ENCODE data around the gene LSAMP.

LSAMP gene

DNA sequence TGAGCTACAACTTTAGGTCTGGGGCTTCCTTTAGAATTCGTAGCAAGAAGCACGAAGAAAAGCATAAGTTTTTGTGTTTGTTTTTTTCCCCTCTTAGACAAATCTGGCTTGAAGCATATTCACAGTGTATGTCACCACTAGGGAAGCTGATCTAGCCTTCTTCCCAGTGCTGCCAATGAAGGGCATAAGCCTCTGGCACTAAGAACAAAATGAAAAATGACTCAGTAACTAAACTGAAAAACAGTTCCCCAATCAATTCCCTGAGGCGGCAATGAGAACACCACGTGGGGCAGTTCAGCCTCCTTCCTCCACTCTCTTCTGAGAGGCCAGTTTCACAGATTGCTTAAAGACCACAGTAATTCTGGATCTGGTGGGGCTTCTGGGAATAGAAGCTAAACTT is 483.9 kb downstream of the LSAMP start:
- DNase-seq (ENCODE audit: low read depth in 2 of 2) = no peak

DNA sequence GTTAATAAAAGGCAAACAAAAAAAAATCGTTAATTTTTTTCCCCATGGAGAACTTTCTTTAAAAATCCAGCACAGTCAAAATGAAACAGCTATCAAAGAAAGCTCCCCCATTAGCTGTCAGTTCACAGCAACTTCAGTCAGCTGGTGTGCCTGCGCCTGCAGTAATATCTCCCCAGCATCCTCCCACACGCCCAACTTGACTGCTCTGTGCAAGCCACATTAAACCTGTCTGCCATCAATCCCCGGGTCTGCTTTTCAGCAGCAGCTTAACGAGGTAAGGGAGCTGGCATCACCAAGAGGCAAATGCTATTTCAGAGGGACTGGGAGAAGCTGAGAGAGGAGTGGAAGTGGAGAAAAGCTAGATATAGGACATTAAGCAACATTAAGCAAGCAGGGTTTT is 484.5 kb downstream of the LSAMP start:
- no peak for DNase-seq (ENCODE audit: low read depth in 2 of 2)

DNA sequence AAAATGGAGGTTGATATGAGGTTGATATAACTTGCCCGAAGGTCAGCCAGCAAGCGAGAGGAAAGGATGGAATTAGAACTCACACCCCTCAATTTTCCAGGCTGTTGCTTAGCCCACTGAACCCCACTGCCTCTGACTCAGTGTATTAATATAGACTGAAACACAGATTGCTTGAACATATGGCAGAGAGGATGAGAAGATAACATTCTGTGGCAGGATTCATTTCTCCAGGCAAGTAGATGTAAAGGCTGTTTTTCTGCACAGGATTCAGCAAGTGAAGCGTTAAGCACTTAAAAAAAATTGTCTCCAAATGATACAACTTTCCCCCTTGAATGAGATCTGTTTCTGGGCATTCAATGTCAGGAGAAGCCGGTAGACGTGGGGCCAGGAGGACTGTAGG is 486.8 kb downstream of the LSAMP start:
- DNase-seq (ENCODE audit: low read depth in 2 of 2) = no peak

- no peak for DNase-seq (ENCODE audit: low read depth in 2 of 2)
Observed at GRCh38 chr3:115947325-115947724, 498.0 kb downstream of the LSAMP start.

DNA sequence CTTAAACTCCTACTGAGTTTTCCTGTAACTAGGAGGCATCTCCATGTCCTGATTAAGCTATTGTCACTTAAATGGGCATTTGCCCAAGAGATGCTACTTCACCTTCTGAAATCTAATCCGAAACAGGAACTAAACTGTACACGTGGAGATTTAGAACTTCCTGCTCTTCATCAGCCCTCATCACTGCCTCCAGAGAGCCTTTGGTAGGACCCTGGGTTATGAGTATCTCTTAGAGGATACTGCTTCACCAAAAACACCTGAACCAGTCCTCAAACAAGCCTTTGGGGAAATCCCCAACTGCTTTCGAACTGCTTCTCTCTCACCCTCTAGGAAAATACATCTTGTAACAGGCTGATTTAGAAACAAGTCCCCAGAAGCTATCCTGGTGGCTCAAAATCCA is 501.7 kb downstream of the LSAMP start:
- no peak for DNase-seq (ENCODE audit: low read depth in 2 of 2)

GRCh38 chr3:115937054-115937453 is 508.2 kb downstream of the LSAMP start:
- DNase-seq (ENCODE audit: low read depth in 2 of 2) = no peak

- DNase-seq (ENCODE audit: low read depth in 2 of 2) = no peak
Observed at GRCh38 chr3:115932807-115933206, 512.5 kb downstream of the LSAMP start.

GRCh38 chr3:115931581-115931980 is 513.7 kb downstream of the LSAMP start:
- DNase-seq (ENCODE audit: low read depth in 2 of 2) = no peak

- no peak for DNase-seq (ENCODE audit: low read depth in 2 of 2)
Observed at GRCh38 chr3:115930922-115931321, 514.4 kb downstream of the LSAMP start.

GRCh38 chr3:115930168-115930567 is 515.1 kb downstream of the LSAMP start:
- DNase-seq (ENCODE audit: low read depth in 2 of 2) = no peak

- DNase-seq (ENCODE audit: low read depth in 2 of 2) = no peak
Observed at GRCh38 chr3:115928376-115928775, 516.9 kb downstream of the LSAMP start.

DNA sequence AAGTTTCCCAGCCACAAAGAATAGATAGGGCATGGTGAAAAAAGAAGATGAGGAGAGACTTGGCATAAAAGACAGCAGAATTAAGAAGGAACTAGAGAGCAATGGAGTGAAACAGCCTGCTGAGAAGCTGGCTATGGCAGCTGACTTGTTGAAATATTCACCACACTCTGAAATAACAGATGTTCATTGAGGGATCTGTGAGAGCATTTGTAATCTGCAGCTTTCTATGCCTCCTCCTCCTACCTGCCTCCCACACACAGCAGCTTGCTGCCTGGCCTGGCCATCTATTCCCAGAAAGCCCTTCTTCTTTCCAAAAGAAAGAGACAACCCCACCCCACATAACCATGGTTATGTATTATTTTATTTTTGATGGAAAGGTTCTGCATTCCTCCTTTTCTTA is 518.1 kb downstream of the LSAMP start:
- no peak for DNase-seq (ENCODE audit: low read depth in 2 of 2)

GRCh38 chr3:115922681-115923347 is 522.5 kb downstream of the LSAMP start:
- no peak for DNase-seq (ENCODE audit: low read depth in 2 of 2)

DNA sequence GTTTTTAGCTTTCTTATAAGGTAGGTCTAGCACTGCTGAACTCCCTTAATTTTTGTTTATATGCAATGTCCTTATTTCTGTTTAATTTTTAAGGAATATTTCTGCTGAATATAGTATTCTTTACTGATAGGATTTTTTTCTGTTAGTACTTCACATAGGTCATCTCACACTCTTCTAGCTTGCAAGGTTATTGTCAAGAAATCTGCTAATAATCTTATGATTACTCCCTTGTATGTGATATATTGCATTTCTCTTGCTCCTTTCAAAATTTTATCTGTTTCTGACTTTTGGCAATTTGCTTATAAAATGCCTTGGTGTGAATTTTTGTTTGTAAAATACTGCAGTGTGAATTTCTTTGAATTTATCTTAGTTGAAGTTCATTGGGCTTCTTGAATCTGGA is 523.6 kb downstream of the LSAMP start:
- DNase-seq (ENCODE audit: low read depth in 2 of 2) = no peak

DNA sequence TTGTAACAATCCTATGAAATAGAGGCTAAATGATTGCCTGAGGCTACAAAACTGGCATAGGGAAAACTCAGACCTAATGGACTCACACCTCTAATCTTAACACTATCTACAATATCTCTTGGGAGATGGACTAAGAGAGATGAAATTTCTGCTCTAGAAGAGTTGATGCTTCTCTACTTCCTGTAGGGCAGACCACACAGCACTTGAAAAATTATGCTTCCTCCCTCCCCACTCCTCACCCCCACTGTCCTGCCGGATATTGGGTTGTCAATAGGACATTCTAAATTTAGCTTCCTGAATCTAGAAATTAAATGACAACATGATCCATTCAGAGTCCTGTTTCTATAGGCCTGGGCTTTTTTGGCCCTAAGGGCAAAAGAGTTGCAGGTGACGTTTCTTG is 526.4 kb downstream of the LSAMP start:
- DNase-seq (ENCODE audit: low read depth in 2 of 2) = no peak

GRCh38 chr3:115916866-115917265 is 528.4 kb downstream of the LSAMP start:
- no peak for DNase-seq (ENCODE audit: low read depth in 2 of 2)

DNA sequence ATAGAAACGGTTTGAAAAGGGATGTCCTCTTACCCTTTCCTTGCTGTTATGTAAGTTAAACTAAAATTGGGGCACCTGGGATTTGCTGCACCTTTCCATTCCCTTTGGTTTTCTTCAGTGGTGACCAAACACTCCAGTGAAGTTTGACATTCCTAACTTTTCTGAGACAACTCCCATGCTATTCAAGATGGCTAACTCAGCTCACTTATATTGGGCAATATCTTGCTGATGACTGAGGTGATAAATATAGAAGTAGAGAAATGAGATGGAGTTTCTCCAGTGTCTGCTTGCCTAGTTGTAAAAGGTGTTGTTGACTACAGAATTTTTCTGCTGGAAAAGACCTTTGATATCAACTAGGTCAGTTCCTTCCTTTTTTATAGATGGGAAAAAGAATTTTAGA is 530.2 kb downstream of the LSAMP start:
- no peak for DNase-seq (ENCODE audit: low read depth in 2 of 2)

DNA sequence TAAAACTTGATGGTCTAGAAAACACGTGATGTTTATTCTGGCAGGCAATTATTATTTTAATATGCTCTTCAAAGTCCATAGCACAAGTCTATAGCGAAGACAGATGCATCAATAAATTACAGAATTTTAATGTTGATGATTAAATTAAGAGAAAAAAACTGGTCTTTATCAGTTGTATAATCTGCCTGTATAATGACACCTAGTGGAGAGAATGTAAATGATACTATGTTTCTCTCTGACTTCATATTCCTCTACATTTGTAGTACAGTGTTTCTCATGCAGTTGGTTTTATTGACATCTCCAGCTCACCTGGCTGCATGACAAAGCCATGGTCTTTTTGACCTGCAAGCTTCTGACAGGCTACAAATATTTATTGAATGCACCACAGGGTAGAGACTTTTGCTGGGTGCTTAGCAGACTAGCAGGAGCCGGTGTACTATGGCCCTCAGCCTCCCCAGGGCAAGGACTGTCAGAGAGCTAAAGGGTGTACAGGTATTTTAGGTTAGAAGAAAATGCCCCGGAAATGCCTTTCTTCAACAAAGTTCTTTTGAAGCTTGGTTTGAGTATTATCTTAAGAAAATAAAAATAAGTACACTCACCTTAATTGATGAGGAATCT is 532.1 kb downstream of the LSAMP start:
- DNase-seq (ENCODE audit: low read depth in 2 of 2) = no peak

GRCh38 chr3:115912372-115912771 is 532.9 kb downstream of the LSAMP start:
- no peak for DNase-seq (ENCODE audit: low read depth in 2 of 2)

- DNase-seq (ENCODE audit: low read depth in 2 of 2) = no peak
Observed at GRCh38 chr3:115905871-115906270, 539.4 kb downstream of the LSAMP start.

DNA sequence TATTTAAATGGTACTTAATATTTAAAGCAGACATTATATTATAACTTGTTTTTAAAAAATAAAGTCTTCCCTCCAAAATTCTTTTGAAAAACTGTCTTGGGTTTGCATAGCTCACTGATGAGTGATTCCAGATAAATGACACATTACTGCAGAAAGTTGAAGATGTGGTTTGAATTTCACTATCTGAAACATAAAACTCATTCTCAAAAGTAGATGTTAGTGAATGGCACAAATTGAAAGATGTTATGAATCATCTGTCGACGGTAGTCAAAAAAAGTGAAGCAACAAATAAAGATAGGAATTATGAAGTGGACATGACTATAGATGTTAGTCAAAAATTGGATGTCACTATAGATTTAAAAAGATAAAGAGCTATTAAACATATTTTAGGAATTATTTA is 541.4 kb downstream of the LSAMP start:
- no peak for DNase-seq (ENCODE audit: low read depth in 2 of 2)

- DNase-seq (ENCODE audit: low read depth in 2 of 2) = no peak
Observed at GRCh38 chr3:115901008-115901407, 544.3 kb downstream of the LSAMP start.

GRCh38 chr3:115899535-115899934 is 545.8 kb downstream of the LSAMP start:
- no peak for DNase-seq (ENCODE audit: low read depth in 2 of 2)
